Psoas muscle (tissue), 8 donors: ENCODE results near the gene ZNF227. TPM values are rescaled to one million over a fixed set of nuclear protein-coding genes. Genes with fewer than 3 reads are reported as not detected.

Experiments used
- ATAC-seq, 4 donors: fragments of 200-7000 bp; cut with Tn5 transposase; one replicate each; pipeline ENCODE4 v1.9.1; 2020; ENCODE audit warnings: moderate library complexity in 3 of 4, mild to moderate bottlenecking in 2 of 4
- DNase-seq, 2 donors: peaks; one replicate each; pipeline ENCODE4 v3.0.0-alpha.2; 2020
- H3K27ac ChIP-seq: fragments of 200-600 bp; one replicate; pipeline ENCODE4 v1.8.0; 2022
- H3K27me3 ChIP-seq, 3 donors: fragments of 200-600 bp in 1 of 3; one replicate each; pipeline versions ENCODE4 v1.6.1 to v1.8.0; 2013 to 2022; ENCODE audit warnings: low read length in 2 of 3, mild to moderate bottlenecking in 2 of 3, moderate library complexity in 1 of 3; ENCODE audit not compliant: insufficient read depth in 3 of 3
- H3K36me3 ChIP-seq, 2 donors: fragments of 200-600 bp in 1 of 2; one replicate each; pipeline versions ENCODE4 v1.6.1 to v1.8.0; 2013 to 2022; ENCODE audit warnings: low read depth in 1 of 2, mild to moderate bottlenecking in 1 of 2, moderate library complexity in 1 of 2; ENCODE audit not compliant: insufficient read depth in 1 of 2
- H3K4me1 ChIP-seq: fragments of 200-600 bp; one replicate; pipeline ENCODE4 v1.8.0; 2022
- H3K4me3 ChIP-seq: fragments of 200-600 bp; one replicate; pipeline ENCODE4 v1.8.0; 2022; ENCODE audit warnings: mild to moderate bottlenecking
- H3K9me3 ChIP-seq: fragments of 200-600 bp; one replicate; pipeline ENCODE4 v1.8.0; 2022
- CTCF ChIP-seq: fragments of 200-600 bp; IDR thresholded peaks from one replicate; pipeline ENCODE4 v1.8.0; 2022; ENCODE audit warnings: antibody characterized with exemption
- WGBS, 3 donors: extraction: QIAGEN DNeasy Blood & Tissue Kit; methylation state at CpG; one replicate each; pipeline versions ENCODE4 v1.1.6 to v1.1.7; 2013; 5-methylcytosine and 5-hydroxymethylcytosine counted together
- intact Hi-C, 2 donors: fragments of 100-400 bp; cut with DNase I; formaldehyde crosslinking; loops; one replicate each; pipeline versions ENCODE4 v1.11.0 to v1.14.2; 2022
- polyA plus RNA-seq, 3 donors: library from polyadenylated mRNA; stranded (reverse); fragments of 200-250 nt; gene quantifications; one replicate each; pipeline ENCODE4 v1.2.3, GENCODE V29; 2013
- total RNA-seq, 4 donors: library from RNA; stranded (reverse); fragmentation: NEBNext Ultra II Directional in 2 of 4; extraction: Animal tissue kit (Norgen Biotek cat#: 25700) in 2 of 4; gene quantifications; one replicate each; pipeline versions ENCODE4 v1.2.1 to v1.2.4, GENCODE V29; 2021 to 2023
- donor health status: healthy with polysubstance abuse.
- donor health status: DM: no; HTN: no; CAD: no; lungs with moderate emphysema.
- donor health status: Bipolar disorder and iron deficiency.
- donor health status: healthy.
- donor health status: DM: yes; HTN: yes; CAD: no.
- donor health status: DM: no; HTN: no; CAD: no.
- donor health status: DM: no; HTN: no; CAD: no.
- donor health status: DM: yes; HTN: yes; CAD: no.

The ZNF227 gene
- total and polyA plus RNA-seq, 7 donors = 2.3 to 10.8 (median 9.8) TPM

GRCh38 chr19:44176590-44176989 lies 35.7 kb upstream of the ZNF227 start:
- intact Hi-C loops = no loop called here
- Histone ChIP-seq H3K27ac (no peak overlapping the region), H3K4me3 (no peak overlapping the region), H3K9me3 (peaks cover 88% of the 10 kb centered on the region), H3K36me3 (peaks cover 29 to 56% of the 10 kb centered on the region in 2 donors), H3K27me3 (no peaks in the 10 kb centered on the region), H3K4me1 (no peaks in the 10 kb centered on the region)
- DNase-seq (no peak), ATAC-seq (no peak)
- no peak for TF ChIP-seq CTCF
- 96 to 99% (median 97%) methylated on average over 3 of the region's 3 CpGs for WGBS, 3 donors

GRCh38 chr19:44180968-44181367 lies 31.4 kb upstream of the ZNF227 start:
- H3K27me3 ChIP-seq = no peaks in the 10 kb centered on the region
- TF ChIP-seq CTCF = no peak
- intact Hi-C loops = no loop called here
- H3K27ac ChIP-seq = no peak overlapping the region
- ATAC-seq (no peak), DNase-seq (no peak)
- no peak overlapping the region for H3K4me3 ChIP-seq
- H3K4me1 ChIP-seq = no peaks in the 10 kb centered on the region
- H3K36me3 ChIP-seq = peaks cover 4 to 12% of the 10 kb centered on the region in 2 donors
- peaks cover 87% of the 10 kb centered on the region for H3K9me3 ChIP-seq

- Histone ChIP-seq H3K27ac (no peak overlapping the region), H3K4me3 (no peak overlapping the region), H3K9me3 (peaks cover 80% of the 10 kb centered on the region), H3K27me3 (no peaks in the 10 kb centered on the region), H3K4me1 (no peaks in the 10 kb centered on the region), H3K36me3 (peaks cover 0 to under 1% of the 10 kb centered on the region in 2 donors)
- no peak for DNase-seq
- WGBS, 3 donors = 78 to 83% (median 82%) methylated on average over 10 of the region's 10 CpGs
- intact Hi-C loops = no loop called here
- no peak for ATAC-seq
- TF ChIP-seq CTCF = no peak
Measured at GRCh38 chr19:44182145-44182544, 30.2 kb upstream of the ZNF227 start.

- no peaks in the 10 kb centered on the region for H3K4me1 ChIP-seq
- no peak for TF ChIP-seq CTCF
- ATAC-seq (no peak), DNase-seq (no peak)
- intact Hi-C loops = no loop called here
- H3K4me3 ChIP-seq = no peak overlapping the region
- no peaks in the 10 kb centered on the region for H3K36me3 ChIP-seq
- WGBS, 3 donors = 97 to 99% (median 97%) methylated on average over 6 of the region's 6 CpGs
- H3K9me3 ChIP-seq = peaks cover 59% of the 10 kb centered on the region
- no peaks in the 10 kb centered on the region for H3K27me3 ChIP-seq
- no peak overlapping the region for H3K27ac ChIP-seq
Measured at GRCh38 chr19:44190020-44190419, 22.3 kb upstream of the ZNF227 start.

- Histone ChIP-seq H3K4me1 (no peaks in the 10 kb centered on the region), H3K27ac (no peak overlapping the region), H3K36me3 (no peaks in the 10 kb centered on the region), H3K27me3 (no peaks in the 10 kb centered on the region), H3K4me3 (no peak overlapping the region), H3K9me3 (peaks cover 62% of the 10 kb centered on the region)
- 74 to 79% (median 77%) methylated on average over 5 of the region's 5 CpGs for WGBS, 3 donors
- intact Hi-C loops = no loop called here
- ATAC-seq (no peak), DNase-seq (no peak)
- no peak for TF ChIP-seq CTCF
Measured at GRCh38 chr19:44192127-44192526, 20.2 kb upstream of the ZNF227 start.
